Measurements from ENCODE around the gene MLST8.
A peak's percentile ranks its signal among the peaks of the same experiment; 100 is the strongest.

The MLST8 gene

DNA sequence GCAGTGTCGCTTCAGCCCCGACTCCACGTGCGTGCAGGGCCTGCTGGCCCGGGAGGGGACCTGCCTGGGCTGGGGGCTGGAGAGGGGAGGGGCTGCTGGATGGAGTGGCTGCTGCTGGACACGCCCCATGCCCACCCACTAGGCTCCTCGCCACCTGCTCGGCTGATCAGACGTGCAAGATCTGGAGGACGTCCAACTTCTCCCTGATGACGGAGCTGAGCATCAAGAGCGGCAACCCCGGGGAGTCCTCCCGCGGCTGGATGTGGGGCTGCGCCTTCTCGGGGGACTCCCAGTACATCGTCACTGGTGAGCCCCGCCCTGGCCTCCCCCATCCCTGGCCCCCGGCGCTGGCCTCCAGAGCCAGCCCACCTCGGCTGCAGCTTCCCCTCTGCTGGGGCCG, 3.1 kb downstream of the MLST8 start:
- DNase-seq (ENCODE audit: low read depth in 2 of 2) = no peak

DNA sequence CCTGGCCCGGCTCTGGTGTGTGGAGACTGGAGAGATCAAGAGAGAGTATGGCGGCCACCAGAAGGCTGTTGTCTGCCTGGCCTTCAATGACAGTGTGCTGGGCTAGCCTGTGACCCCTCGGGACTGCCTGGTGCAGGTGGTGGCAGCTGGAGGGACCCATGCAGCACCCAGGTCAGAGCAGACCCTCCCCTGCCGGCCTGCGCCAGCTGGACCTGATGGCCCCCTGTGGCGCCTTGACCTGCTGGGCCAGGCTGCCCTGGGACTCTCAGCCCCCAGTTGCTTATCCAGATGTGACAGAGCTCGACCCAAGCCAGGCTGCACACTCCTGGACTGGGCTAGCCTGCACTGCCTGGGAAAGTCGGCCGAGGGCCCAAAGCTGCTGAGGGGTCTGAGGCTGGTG, 3.5 kb downstream of the MLST8 start:
- no peak for DNase-seq (ENCODE audit: low read depth in 2 of 2)

DNA sequence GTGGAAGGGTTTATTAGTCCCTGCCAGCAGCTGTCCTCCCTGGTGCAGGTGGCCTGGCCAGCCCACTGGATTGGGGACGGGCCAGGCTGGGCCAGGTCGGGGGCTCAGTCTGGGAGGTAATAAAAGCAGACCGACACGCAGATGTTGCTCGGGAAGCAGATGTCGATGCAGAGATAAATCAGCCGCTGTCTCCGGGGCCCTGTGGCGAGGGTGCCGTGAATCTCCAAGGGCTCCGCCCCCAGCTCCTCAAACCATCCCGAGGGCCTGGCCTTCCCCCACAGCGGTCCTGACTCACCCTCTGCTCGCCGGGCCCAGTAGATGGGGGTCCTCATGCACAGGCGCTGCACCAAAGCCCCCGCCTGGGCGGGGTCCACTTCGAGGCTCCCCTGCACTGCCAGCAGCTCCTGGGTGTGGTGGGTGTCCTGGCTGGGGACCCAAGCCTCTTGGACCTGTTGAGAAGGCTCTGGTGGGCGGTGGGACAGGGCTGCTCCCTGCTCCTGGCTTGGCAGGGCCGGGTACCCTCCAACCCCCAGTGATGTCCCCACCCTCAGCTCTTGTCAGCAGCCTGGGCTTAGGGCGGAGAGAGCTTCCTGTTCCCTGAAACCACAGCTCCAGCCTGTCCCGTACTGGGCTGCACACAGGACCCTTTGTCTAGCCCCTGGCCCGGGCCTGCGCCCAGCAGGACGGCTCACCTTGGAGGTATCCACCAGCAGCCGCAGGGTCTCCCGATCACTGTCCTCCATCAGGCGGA, 4.2 kb downstream of the MLST8 start:
- no peak for DNase-seq (ENCODE audit: low read depth in 2 of 2)

DNA sequence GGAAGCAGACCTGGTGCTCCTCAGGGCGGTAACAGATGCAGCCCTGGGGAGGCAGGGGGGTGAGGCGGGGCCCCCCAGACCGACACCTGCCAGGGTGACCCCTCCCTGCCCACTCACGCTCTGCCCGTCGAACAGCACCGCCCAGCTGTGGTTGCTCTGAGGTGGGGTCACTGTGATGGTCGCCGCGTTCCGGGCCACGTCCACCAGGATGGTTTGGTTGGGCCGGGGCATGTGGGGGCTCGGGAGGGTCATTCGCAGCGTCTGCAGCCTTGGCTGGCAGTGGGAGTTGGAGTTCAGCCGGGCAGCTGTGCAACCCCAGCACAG, 4.7 kb downstream of the MLST8 start:
- DNase-seq (ENCODE audit: low read depth in 2 of 2) = no peak

DNA sequence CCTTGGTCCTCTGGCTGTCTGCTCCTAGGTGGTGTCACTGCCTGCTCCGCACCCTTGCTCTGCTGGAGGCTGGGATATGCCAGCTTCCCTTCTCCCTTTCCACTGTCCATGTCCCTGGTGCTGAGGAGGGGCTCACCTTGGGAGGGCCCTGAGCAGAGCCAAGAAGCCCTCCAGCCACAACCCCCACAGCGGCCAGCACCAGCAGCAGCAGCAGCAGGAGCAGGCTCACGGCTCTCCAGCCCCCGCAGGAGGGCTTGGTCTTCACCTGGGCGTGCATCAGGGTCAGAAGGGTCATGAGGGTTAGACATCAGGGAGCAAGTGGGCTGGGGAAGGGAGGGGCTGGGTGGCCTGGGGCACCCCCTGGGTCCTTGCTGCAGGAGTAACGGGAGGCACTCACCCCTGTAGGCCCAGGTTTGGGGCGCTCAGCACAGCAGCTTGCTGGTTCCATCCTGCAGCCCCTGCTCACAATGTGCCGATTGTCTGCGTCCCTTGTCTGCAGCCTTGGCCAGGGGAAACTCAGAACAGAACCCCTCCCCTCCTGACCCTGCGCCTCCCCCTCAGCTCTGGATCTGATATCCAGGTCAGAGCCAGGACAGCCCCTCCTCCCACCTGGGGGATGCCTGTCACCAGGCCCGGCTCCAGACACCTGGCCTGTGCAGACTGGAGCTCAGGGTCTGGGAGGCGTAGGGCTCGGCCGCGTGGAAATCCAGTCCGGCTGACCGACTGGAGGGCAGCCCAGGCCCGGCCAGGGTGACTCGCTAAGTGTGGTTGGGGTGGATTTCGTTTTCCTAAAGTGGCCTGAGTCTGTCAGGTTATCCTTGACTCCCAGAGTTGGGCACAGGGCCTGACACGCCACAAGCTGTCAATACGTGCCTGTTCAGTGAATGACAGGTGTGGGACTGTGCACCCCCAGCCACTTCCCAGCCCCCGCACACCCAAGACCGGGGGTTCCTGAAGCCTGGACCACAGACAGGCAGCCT, 5.4 kb downstream of the MLST8 start, which contains the start of gene BRICD5:
BRICD5 (minus strand) TSS at position 478 of the 980 bp plus-strand sequence; CDS start at position 448, 30 bp downstream.
- DNase-seq (ENCODE audit: low read depth in 2 of 2) = no peak

DNA sequence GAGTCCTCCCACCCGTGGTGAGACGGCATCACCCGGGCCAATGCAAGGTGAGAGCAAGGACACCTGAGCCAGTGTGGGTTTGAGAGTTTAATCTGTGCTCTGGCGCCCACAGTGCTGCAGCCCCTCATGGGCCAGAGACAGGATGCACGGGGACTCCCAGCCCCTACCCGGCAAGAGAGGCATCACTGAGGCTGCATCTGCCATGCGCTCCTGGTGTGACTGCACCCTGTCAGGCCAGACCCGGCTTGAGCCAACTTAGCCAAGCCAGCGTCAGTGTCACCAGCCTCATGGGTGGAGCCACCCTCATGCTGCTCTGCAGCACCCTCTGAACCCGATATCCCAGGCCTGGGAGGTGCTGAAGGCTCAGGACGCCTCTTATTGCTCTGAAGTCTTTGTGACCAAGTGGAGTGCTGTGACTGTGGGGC, 6.7 kb downstream of the MLST8 start:
- DNase-seq (ENCODE audit: low read depth in 2 of 2) = no peak

DNA sequence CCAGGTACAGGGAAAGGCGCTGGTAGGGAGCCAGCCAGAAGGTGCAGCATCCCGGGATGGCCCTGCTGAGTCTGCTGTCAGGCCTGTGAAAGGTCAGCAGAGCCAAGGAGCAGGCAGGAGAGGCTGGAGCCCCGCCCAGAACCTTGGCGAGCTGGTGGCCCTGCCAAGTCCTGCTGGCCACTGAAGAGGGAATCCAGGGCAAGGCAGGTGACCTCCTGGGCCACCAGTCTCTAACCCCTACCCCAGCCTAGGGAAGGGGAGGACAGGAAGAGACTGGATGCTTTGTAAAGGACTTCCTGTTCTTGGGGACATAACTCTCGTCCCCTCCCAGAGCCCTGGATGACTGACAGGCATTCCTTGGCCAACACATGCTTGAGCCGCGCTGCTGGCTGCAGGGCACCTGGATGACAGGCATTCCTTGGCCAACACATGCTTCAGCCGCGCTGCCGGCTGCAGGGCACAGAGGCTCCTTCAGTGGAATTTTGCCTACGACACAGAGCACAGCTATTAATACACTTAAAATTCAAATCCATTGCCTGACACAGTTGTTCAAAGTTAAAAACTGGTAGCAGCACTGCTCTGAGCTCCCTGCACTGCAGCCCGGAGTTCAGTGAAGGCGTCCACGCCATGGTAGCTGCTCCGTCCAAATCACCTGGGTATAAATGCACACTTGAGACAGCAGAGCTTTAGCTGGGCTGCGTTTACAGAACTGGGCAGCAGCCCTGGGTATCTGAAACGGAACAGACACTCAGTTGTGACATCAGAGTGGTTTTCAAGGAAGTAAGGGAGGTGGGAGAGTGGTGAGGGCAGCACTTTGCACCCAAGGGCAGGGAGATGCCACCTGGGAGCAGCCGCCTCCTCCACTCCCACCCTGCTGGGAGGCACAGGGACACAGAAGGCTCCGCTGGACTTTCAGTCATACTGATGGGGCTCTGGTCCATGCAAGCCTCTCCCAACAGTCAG, 7.4 kb downstream of the MLST8 start:
- DNase-seq (ENCODE audit: low read depth in 2 of 2) = no peak

DNA sequence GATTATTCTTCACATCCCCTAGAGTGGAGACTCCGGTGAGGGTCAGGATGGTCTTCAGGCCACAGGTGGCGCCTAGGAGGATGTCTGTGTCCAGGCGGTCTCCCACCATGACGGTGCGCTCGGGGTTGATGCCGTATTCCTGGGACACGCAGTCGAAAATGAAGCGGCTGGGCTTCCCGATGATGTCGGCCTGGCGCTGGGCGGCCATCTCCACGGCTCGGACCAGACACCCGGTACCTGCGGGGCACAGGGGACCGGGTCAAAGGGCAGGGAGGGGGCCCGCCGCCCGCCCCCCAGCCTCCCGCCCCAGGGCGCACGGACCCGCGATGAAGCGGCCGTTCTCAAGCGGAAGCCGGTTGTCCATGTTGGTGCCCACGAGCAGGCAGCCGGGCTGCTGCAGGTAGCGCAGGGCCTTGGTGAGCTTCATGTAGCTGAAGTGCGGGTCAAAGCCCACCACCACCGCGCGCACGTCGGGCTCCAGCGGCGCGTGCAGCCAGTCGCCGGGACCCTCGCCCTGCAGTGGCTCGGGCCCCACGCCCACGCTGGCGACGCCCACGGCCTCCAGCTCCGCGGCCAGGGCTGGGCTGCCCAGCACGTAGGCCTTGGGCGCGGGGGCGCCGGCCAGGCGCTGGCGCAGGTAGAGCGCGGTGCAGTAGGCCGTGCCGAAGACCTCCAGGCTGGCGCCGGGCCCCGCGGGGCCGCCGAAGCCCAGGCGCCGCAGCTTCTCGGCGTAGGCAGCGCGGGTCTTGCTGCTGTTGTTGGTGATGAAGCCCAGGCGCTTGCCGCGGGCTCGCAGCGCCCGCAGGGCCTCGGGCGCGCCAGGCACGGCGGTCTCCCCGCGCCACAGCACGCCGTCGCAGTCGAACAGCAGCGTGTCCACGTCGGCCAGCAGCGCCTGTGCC, 8.8 kb downstream of the MLST8 start:
- no peak for DNase-seq (ENCODE audit: low read depth in 2 of 2)

DNA sequence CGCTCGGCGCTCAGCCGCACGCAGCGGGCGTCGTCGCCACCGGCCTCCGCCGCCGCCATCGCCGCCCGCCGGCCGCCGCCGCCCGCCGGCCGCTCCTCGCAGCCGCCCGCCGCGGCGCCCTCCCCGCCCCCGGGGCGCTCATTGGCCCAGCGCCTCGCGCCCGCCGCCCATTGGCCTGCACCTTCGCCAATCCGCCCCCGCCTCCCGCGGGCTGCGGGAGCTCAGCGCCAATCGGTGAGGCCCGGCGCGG, 9.4 kb downstream of the MLST8 start, which contains the start of gene PGP:
PGP (minus strand) TSS at position 122 of the 250 bp plus-strand sequence; CDS start at position 59, 63 bp downstream.
- no peak for DNase-seq (ENCODE audit: low read depth in 2 of 2)

DNA sequence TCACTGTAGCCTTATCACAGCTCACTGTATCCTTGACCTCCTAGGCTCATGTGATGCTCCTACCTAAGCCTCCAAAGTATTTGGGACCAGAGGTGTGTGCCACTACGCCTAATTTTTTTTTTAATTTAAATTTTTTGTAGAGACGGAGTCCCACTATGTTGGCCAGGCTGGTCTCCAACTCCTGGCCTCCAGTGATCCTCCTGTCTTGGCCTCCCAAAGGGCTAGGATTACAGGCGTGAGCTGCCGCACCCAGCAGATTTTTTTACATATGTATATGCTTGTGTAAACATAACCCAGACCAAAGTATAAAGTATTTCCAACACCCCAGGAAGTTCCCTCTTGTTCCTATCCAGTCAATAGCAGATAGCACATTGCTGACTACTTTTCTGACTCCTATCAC, 11.1 kb downstream of the MLST8 start:
- DNase-seq (ENCODE audit: low read depth in 2 of 2) = no peak

DNA sequence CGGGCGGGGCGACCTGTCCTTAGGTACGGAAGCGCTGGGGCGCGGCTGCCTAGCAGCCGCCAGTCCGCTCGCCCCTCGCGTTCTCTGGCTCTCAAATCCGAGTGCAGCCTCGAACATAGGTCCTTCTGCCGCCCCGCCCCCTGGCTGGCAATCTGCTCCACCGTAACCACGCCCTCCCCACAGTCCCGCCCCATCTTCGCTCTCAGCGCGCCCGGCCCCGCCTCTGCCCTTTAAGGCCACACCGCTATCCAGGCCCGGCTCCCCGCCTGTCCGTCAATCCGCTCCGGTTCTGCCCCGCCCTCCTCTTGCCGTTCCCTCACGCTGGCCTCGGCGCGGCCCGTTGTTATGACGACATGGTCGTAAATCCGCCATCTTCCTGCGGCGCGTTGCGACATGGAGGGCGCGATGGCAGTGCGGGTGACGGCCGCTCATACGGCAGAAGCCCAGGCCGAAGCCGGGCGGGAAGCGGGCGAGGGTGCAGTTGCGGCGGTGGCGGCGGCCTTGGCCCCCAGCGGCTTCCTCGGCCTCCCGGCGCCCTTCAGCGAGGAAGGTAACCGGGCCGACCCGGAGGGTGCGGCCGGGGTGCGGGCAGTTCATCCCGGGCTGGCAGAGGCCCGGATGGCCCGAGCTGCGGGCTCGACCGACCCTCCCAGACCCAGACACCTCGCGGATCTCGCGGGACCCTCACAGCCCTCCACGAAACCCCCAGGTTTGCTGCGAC, 18.1 kb downstream of the MLST8 start, which contains the start of gene E4F1:
E4F1 (plus strand) TSS at position 371 of the 721 bp plus-strand sequence; CDS start at position 394, 23 bp downstream.
- peak; percentile 99 to 100 for DNase-seq (ENCODE audit: low read depth in 2 of 2)

DNA sequence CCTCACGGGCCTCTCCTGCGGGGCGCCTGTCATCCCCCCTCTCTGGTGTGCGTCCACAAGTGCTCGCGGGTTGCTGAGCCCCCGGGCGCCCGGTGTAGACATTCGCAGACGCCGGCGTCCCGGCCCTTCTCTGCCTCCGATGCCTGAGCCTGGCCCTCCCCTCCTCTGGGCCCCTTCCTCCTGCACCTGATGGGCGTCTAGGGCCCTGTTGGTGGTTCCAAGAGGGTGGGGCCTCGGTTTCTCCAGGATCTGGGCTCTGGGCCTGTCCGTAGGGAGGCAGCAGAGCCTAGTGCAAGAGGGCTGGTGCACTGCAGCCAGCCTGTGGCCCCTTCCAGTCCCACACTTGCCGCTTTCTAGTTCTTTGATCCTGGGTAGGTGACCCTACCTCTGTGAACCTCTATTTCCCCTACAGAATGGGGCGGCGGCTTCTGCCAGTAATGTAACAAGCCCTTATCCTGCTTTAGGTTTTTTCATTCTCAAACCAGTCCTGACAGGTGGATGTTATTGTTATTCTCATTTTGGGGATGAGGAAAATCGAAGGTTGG, 18.8 kb downstream of the MLST8 start:
- no peak for DNase-seq (ENCODE audit: low read depth in 2 of 2)

DNA sequence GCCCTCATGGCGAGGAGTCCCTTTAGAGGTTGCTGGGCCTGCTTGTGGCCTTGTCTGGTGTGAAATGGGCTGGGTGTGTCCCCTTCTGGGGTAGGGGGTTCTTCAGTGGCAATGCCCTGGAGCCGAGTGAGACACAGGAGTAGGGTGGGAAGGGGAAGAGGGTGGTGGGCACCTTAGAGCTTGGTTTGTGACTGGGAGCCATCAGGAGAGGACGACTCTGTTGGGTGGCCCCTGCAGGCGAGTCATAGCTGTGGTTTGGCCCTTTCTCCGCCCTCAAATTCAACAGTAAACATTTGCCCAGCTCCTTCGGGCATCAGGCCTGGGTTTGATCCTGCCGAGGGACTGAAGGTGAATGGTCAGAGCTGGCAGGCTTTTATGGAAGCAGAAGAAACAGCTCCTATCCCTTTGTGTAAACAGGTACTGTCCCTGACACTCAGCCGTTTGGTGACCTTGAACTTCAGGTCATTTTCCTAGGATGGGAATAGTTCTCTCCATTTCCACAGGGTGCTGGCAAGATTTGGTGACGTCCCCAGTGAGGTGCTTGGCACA, 21.1 kb downstream of the MLST8 start:
- DNase-seq (ENCODE audit: low read depth in 2 of 2) = no peak

DNA sequence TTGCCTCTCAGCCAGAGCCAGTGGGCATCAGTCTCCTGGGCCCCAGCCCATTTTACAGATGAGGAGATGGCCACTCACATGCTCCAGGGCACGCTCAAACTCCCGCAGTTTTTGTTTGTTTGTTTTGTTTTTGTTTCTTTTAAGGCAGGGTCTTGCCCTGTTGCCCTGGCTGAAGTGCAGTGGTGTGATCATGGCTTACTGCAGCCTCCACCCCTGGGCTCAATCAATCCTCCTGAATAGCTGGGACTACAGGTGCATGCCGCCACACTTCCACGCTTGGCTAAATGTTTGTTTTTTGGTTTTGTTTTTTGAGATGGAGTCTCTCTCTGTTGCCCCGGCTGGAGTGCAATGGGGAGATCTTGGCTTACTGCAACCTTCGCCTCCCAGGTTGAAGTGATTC, 21.7 kb downstream of the MLST8 start:
- DNase-seq (ENCODE audit: low read depth in 2 of 2) = no peak

DNA sequence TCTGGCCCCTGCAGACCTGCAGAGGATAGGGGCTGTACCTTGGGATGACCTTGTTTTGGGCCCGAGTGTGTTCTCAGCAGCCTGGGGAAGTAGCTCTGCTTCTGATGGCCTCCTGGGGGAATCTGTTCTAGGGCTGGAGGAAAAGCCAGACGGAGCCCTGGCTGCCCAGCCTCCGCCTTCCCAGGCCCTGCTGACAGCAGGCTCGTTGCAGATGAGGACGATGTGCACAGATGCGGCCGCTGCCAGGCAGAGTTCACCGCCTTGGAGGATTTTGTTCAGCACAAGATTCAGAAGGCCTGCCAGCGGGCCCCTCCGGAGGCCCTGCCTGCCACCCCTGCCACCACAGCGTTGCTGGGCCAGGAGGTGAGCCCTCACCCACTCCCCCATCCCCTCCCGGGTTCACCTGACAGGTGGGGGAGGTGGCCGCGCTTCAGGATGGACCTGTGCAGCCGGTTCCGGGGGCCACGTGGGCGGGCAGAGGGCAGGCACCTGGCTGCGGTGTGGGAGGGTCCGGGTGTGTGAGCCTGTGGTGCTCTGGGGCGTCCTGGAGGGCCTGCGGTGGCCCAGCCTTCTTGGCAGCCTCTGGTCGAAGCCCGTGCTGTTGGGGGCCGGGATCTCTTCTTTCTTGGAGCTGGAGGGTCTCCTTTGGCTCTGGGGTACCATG, 23.0 kb downstream of the MLST8 start:
- DNase-seq (ENCODE audit: low read depth in 2 of 2) = no peak

DNA sequence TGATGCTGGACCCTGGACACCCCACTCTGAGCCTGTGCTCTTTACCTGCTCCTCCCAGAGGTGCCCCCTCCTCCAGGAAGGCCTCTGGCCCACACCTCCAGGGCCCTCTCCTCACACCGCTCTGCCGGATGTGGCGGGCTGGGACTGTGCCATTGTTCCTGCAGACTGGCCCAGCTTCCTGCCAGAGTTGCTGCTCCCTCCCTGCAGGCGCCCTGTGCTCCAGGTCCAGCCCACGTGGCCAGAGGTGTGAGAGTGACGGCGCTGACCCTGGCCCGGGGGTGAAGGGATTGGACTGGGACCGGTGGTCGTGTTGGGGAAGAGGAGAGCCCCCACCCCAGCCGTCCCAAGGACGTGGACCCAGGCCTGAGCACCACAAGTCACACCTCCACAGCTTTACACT, 23.8 kb downstream of the MLST8 start:
- DNase-seq (ENCODE audit: low read depth in 2 of 2) = no peak

DNA sequence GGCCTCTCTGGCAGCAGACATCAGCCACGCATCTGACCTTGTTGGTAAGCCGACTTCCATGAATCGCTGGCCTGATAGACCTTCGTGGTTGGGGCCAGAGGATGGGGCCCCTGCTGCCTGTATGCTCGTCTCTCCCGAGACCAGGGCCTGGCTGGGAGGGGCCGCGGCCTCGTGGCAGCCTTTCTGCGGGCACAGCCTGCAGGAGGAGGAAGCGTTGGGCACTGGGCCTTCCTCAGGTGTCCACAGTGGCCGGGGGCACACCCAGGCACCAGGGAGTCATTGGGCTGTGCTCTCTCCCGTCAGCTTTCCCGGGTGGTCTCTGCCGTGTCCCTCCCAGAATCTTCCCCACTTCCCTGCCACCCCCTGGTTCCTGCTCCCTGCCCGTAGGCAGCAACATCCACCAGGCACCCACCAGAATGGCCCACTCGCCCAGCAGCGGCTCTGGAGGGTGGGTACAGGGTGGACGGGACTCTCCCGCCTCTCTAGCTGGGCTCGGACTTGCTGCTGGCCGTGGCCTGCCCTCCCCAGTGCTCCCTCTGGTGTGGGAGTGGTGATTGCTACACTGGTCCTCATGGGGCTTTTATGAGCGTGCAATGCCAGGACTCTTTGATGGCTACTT, 24.5 kb downstream of the MLST8 start:
- no peak for DNase-seq (ENCODE audit: low read depth in 2 of 2)

DNA sequence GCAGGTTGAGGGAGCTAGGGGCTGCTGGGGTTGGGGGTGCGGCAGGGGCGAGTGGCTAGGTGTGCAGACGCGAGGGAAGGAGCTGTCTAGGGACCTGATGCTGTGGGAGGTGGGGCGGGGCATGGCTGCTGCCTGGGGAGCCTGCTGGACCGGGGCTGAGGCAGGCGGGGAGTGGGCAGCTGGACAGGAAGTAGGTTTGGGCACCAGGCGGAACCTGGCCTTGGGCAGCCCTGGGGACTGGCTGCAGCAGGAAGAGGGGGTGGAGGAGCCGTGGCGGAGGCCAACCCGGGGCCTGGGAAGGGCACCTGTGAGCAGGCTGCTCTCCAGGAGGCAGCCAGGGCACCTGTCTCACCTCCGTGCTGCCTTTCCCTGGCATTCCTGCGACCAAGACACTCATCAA, 25.1 kb downstream of the MLST8 start:
- DNase-seq (ENCODE audit: low read depth in 2 of 2) = no peak
